Gastrocnemius medialis (tissue), 4 donors: ENCODE data around the gene CD2BP2.

Experiments
- CTCF ChIP-seq, 5 experiments: fragments of 450-650 bp in 3 of 5; fragments of 200-600 bp in 2 of 5; sonication (generic) in 2 of 5; IDR thresholded peaks in 4 of 5; conservative IDR thresholded peaks in 1 of 5; 1 replicate in 4 of 5; 2 replicates in 1 of 5; pipeline ENCODE4 v1.5.1; 2016 to 2019; ENCODE audit warnings: antibody characterized with exemption in 5 of 5, mild to moderate bottlenecking in 3 of 5, moderate library complexity in 3 of 5
- POLR2A ChIP-seq, 2 donors: fragments of 450-650 bp; IDR thresholded peaks; one replicate each; pipeline ENCODE4 v1.6.1; 2017; ENCODE audit warnings: antibody characterized with exemption in 2 of 2, mild to moderate bottlenecking in 2 of 2, moderate library complexity in 2 of 2

DNA sequence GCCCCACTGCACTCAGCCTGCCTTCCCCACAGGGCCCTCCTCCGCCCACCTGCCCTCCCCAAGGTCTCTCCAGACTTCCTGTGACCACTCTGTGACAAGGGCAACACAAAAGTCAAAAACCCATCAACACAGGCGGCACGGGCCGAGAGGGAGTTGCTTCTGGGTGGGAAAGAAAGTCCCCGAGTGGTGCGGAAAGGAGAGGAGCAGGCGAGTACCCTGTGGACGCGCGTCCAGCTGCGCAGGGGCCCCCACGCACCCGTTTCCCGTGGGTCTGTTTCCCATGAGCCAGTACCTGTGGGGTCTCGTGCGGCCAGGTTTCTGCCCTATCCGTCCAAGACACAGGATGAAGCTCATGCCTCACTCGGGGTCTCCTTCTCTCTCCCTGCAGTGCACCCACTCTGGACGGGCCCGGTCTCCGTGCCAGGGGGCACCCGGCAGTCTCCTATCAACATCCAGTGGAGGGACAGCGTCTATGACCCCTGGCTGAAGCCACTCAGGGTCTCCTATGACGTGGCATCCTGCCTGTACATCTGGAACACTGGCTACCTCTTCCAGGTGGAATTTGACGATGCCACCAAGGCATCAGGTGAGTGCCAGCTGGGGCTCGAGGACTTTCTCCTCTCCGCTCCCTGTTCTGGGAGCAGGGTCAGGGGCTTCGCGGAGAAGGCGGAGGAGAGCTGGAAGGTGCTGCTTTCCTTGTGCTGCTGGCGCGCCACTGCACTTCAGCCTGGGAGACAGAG, 12.2 kb downstream of the CD2BP2 start:
- TF ChIP-seq POLR2A (IDR thresholded peaks at IDR 0.05) (no peak), CTCF (IDR thresholded peaks at IDR 0.05 in 4 of 5, conservative IDR thresholded peaks at IDR 0.05 in 1 of 5) (no peak)
